Immature natural killer cell (primary cell): ENCODE results near the gene KTN1. TPM values are rescaled to one million over a fixed set of nuclear protein-coding genes. Genes with fewer than 3 reads are reported as not detected.
A peak's percentile ranks its signal among the peaks of the same experiment; 100 is the strongest.

ENCODE experiments used
- DNase-seq, 3 donors: peaks; one replicate each; pipeline ENCODE4 v3.0.0; 2022; ENCODE audit warnings: mixed read lengths in 1 of 3
- H3K27ac Mint-ChIP-seq, 6 donors: one replicate each; pipeline ENCODE4 v1.8.0; 2020; ENCODE audit warnings: mixed read lengths in 6 of 6, mild to moderate bottlenecking in 5 of 6, inconsistent platforms in 4 of 6, moderate library complexity in 3 of 6
- H3K27me3 Mint-ChIP-seq, 3 donors: one replicate each; pipeline ENCODE4 v1.8.0; 2020 to 2021; ENCODE audit warnings: low read depth in 3 of 3, mild to moderate bottlenecking in 3 of 3, mixed read lengths in 3 of 3, moderate library complexity in 3 of 3, inconsistent platforms in 1 of 3
- H3K36me3 Mint-ChIP-seq, 3 donors: one replicate each; pipeline ENCODE4 v1.8.0; 2020; ENCODE audit warnings: mixed read lengths in 3 of 3, inconsistent platforms in 2 of 3, mild to moderate bottlenecking in 2 of 3
- H3K4me1 Mint-ChIP-seq, 2 donors: one replicate each; pipeline ENCODE4 v1.8.0; 2020; ENCODE audit warnings: inconsistent platforms in 2 of 2, mild to moderate bottlenecking in 2 of 2, mixed read lengths in 2 of 2, moderate library complexity in 1 of 2
- H3K4me3 Mint-ChIP-seq, 5 donors: one replicate each; pipeline ENCODE4 v1.8.0; 2020; ENCODE audit warnings: mild to moderate bottlenecking in 5 of 5, mixed read lengths in 5 of 5, inconsistent platforms in 3 of 5, moderate library complexity in 3 of 5
- H3K9me3 Mint-ChIP-seq, 6 donors: one replicate each; pipeline ENCODE4 v1.8.0; 2020; ENCODE audit warnings: mild to moderate bottlenecking in 6 of 6, mixed read lengths in 6 of 6, inconsistent platforms in 4 of 6, moderate library complexity in 3 of 6
- polyA plus RNA-seq, 3 donors: library from polyadenylated mRNA; unstranded; fragments of 300-500 nt; fragmentation: Illumina TruSeq; gene quantifications; one replicate each; pipeline ENCODE4 v1.2.3, GENCODE V29; 2021

Gene KTN1
- polyA plus RNA-seq, 3 donors from 2014 or later, result 4.8 to 30.5 (median 18.5) TPM

GRCh38 chr14:55686713-55687112, 106.7 kb downstream of the KTN1 start:
- DNase-seq, result no peak
- no peak overlapping the region for H3K4me3 Mint-ChIP-seq
- peaks cover 20 to 26% (median 21%) of the 10 kb centered on the region in 3 donors for H3K36me3 Mint-ChIP-seq
- no peaks in the 10 kb centered on the region for H3K9me3 Mint-ChIP-seq
- H3K27me3 Mint-ChIP-seq, result no peaks in the 10 kb centered on the region
- no peak overlapping the region for H3K27ac Mint-ChIP-seq
- no peaks in the 10 kb centered on the region for H3K4me1 Mint-ChIP-seq

GRCh38 chr14:55688566-55688965, 108.6 kb downstream of the KTN1 start:
- H3K27me3 Mint-ChIP-seq, result no peaks in the 10 kb centered on the region
- H3K36me3 Mint-ChIP-seq, result peaks cover 14 to 20% (median 18%) of the 10 kb centered on the region in 3 donors
- no peak overlapping the region for H3K4me3 Mint-ChIP-seq
- no peak for DNase-seq
- no peak overlapping the region for H3K27ac Mint-ChIP-seq
- no peaks in the 10 kb centered on the region for H3K4me1 Mint-ChIP-seq
- no peaks in the 10 kb centered on the region for H3K9me3 Mint-ChIP-seq

- Mint-ChIP-seq H3K4me3 (no peak overlapping the region), H3K27me3 (no peaks in the 10 kb centered on the region), H3K27ac (no peak overlapping the region), H3K9me3 (no peaks in the 10 kb centered on the region), H3K4me1 (no peaks in the 10 kb centered on the region), H3K36me3 (peaks cover 12 to 16% (median 13%) of the 10 kb centered on the region in 3 donors)
- DNase-seq, result no peak
Observed at GRCh38 chr14:55689981-55690871, 110.2 kb downstream of the KTN1 start.

- Mint-ChIP-seq H3K27ac (peak overlapping the region in 1 of 6 donors; percentile 20), H3K36me3 (peaks cover 3 to 6% (median 4%) of the 10 kb centered on the region in 3 donors), H3K4me1 (no peaks in the 10 kb centered on the region), H3K4me3 (no peak overlapping the region), H3K9me3 (no peaks in the 10 kb centered on the region), H3K27me3 (no peaks in the 10 kb centered on the region)
- no peak for DNase-seq
Observed at GRCh38 chr14:55691659-55692058, 111.7 kb downstream of the KTN1 start.

- Mint-ChIP-seq H3K27ac (peak overlapping the region in 1 of 6 donors; percentile 46), H3K36me3 (no peaks in the 10 kb centered on the region), H3K27me3 (no peaks in the 10 kb centered on the region), H3K9me3 (no peaks in the 10 kb centered on the region), H3K4me1 (no peaks in the 10 kb centered on the region), H3K4me3 (no peak overlapping the region)
- no peak for DNase-seq
Observed at GRCh38 chr14:55693904-55694303, 113.9 kb downstream of the KTN1 start.

- no peaks in the 10 kb centered on the region for H3K4me1 Mint-ChIP-seq
- DNase-seq, result no peak
- peak overlapping the region in 1 of 6 donors; percentile 0 for H3K27ac Mint-ChIP-seq
- H3K4me3 Mint-ChIP-seq, result no peak overlapping the region
- H3K27me3 Mint-ChIP-seq, result peaks cover 0 to 1% (median 0%) of the 10 kb centered on the region in 3 donors
- H3K36me3 Mint-ChIP-seq, result peaks cover 7 to 15% (median 9%) of the 10 kb centered on the region in 3 donors
- no peaks in the 10 kb centered on the region for H3K9me3 Mint-ChIP-seq
Observed at GRCh38 chr14:55697414-55697861, 117.4 kb downstream of the KTN1 start.

- H3K36me3 Mint-ChIP-seq, result peaks cover 7 to 15% (median 9%) of the 10 kb centered on the region in 3 donors
- no peaks in the 10 kb centered on the region for H3K9me3 Mint-ChIP-seq
- no peak for DNase-seq
- no peak overlapping the region for H3K4me3 Mint-ChIP-seq
- no peaks in the 10 kb centered on the region for H3K4me1 Mint-ChIP-seq
- H3K27me3 Mint-ChIP-seq, result peaks cover 0 to 1% (median 0%) of the 10 kb centered on the region in 3 donors
- H3K27ac Mint-ChIP-seq, result no peak overlapping the region
Observed at GRCh38 chr14:55698051-55698450, 118.0 kb downstream of the KTN1 start.

GRCh38 chr14:55699131-55700057, 119.4 kb downstream of the KTN1 start:
- Mint-ChIP-seq H3K4me3 (no peak overlapping the region), H3K9me3 (no peaks in the 10 kb centered on the region), H3K27ac (no peak overlapping the region), H3K4me1 (no peaks in the 10 kb centered on the region), H3K27me3 (peaks cover 0 to 1% (median 0%) of the 10 kb centered on the region in 3 donors), H3K36me3 (peaks cover 7 to 19% (median 9%) of the 10 kb centered on the region in 3 donors)
- DNase-seq, result no peak

- no peaks in the 10 kb centered on the region for H3K9me3 Mint-ChIP-seq
- no peak for DNase-seq
- H3K27ac Mint-ChIP-seq, result no peak overlapping the region
- H3K27me3 Mint-ChIP-seq, result peaks cover 0 to 1% (median 0%) of the 10 kb centered on the region in 3 donors
- H3K36me3 Mint-ChIP-seq, result peaks cover 7 to 19% (median 9%) of the 10 kb centered on the region in 3 donors
- no peaks in the 10 kb centered on the region for H3K4me1 Mint-ChIP-seq
- no peak overlapping the region for H3K4me3 Mint-ChIP-seq
Observed at GRCh38 chr14:55701638-55702037, 121.6 kb downstream of the KTN1 start.

GRCh38 chr14:55702511-55702910, 122.5 kb downstream of the KTN1 start:
- Mint-ChIP-seq H3K27ac (no peak overlapping the region), H3K9me3 (no peaks in the 10 kb centered on the region), H3K27me3 (peaks cover 0 to 1% (median 0%) of the 10 kb centered on the region in 3 donors), H3K4me1 (no peaks in the 10 kb centered on the region), H3K4me3 (no peak overlapping the region), H3K36me3 (peaks cover 7 to 19% (median 9%) of the 10 kb centered on the region in 3 donors)
- no peak for DNase-seq

GRCh38 chr14:55704654-55705053, 124.6 kb downstream of the KTN1 start:
- no peak overlapping the region for H3K27ac Mint-ChIP-seq
- H3K4me3 Mint-ChIP-seq, result no peak overlapping the region
- no peaks in the 10 kb centered on the region for H3K4me1 Mint-ChIP-seq

GRCh38 chr14:55705651-55706364, 125.8 kb downstream of the KTN1 start:
- H3K36me3 Mint-ChIP-seq, result peaks cover 6 to 19% (median 7%) of the 10 kb centered on the region in 3 donors
- peaks cover 0 to 2% (median 0%) of the 10 kb centered on the region in 6 donors for H3K9me3 Mint-ChIP-seq
- H3K4me3 Mint-ChIP-seq, result no peak overlapping the region

More at GRCh38 chr14:55704654-55705053, 124.6 kb downstream of the KTN1 start:
- H3K36me3 Mint-ChIP-seq, result peaks cover 7 to 16% (median 9%) of the 10 kb centered on the region in 3 donors
- peaks cover 0 to 2% (median 0%) of the 10 kb centered on the region in 6 donors for H3K9me3 Mint-ChIP-seq
- peaks cover 0 to 1% (median 0%) of the 10 kb centered on the region in 3 donors for H3K27me3 Mint-ChIP-seq
- no peak for DNase-seq

GRCh38 chr14:55706365-55706684, 126.3 kb downstream of the KTN1 start:
- peaks cover 0 to under 1% (median 0%) of the 10 kb centered on the region in 3 donors for H3K27me3 Mint-ChIP-seq
- H3K4me1 Mint-ChIP-seq, result no peaks in the 10 kb centered on the region
- peaks cover 0 to 2% (median 0%) of the 10 kb centered on the region in 6 donors for H3K9me3 Mint-ChIP-seq
- no peak overlapping the region for H3K27ac Mint-ChIP-seq
- H3K4me3 Mint-ChIP-seq, result no peak overlapping the region
- DNase-seq, result no peak
- H3K36me3 Mint-ChIP-seq, result peaks cover 4 to 17% (median 4%) of the 10 kb centered on the region in 3 donors

More at GRCh38 chr14:55705651-55706364, 125.8 kb downstream of the KTN1 start:
- no peak overlapping the region for H3K27ac Mint-ChIP-seq
- peaks cover 0 to 1% (median 0%) of the 10 kb centered on the region in 3 donors for H3K27me3 Mint-ChIP-seq
- H3K4me1 Mint-ChIP-seq, result no peaks in the 10 kb centered on the region
- no peak for DNase-seq
